Measurements from ENCODE around the gene MEP1A.
"Not testable (repeated sequence)": the region's sequence is repeated elsewhere in the genome, so short reads cannot be mapped to it uniquely, and the experiment has no call there.

The MEP1A gene

GRCh38 chr6:46793138-46793537 lies at the start of gene MEP1A:
Gene MEP1A (plus strand): TSS chr6:46793389. CDS start chr6:46793399, 10 bp downstream.
- no peak for DNase-seq

GRCh38 chr6:46743425-46744158 lies 49.6 kb upstream of the MEP1A start:
- no peak for DNase-seq

- DNase-seq, result not testable (repeated sequence)
These were observed 48.9 kb upstream of the MEP1A start for GRCh38 chr6:46744159-46744725.

GRCh38 chr6:46745973-46746372 lies 47.2 kb upstream of the MEP1A start:
- no peak for DNase-seq

- no peak for DNase-seq
These were observed 46.5 kb upstream of the MEP1A start, which contains the start of gene ANKRD66 for GRCh38 chr6:46746696-46747095. Gene ANKRD66 (plus strand): TSS chr6:46746933. CDS start chr6:46751949, 5,016 bp downstream.

- DNase-seq, result no peak
These were observed 44.2 kb upstream of the MEP1A start for GRCh38 chr6:46748940-46749503.

- no peak for DNase-seq
These were observed 43.5 kb upstream of the MEP1A start for GRCh38 chr6:46749731-46750130.

- no peak for DNase-seq
These were observed 41.5 kb upstream of the MEP1A start for GRCh38 chr6:46751658-46752057.

- DNase-seq, result no peak
These were observed 37.3 kb upstream of the MEP1A start for GRCh38 chr6:46755865-46756264.

GRCh38 chr6:46756469-46757213 lies 36.5 kb upstream of the MEP1A start:
- DNase-seq, result no peak

- no peak for DNase-seq
These were observed 36.0 kb upstream of the MEP1A start for GRCh38 chr6:46757214-46757596.

- no peak for DNase-seq
These were observed 34.0 kb upstream of the MEP1A start for GRCh38 chr6:46758960-46759753.

- DNase-seq, result no peak
These were observed 32.3 kb upstream of the MEP1A start for GRCh38 chr6:46760925-46761324.

- no peak for DNase-seq
These were observed 29.7 kb upstream of the MEP1A start for GRCh38 chr6:46763466-46763865.

GRCh38 chr6:46764280-46764679 lies 28.9 kb upstream of the MEP1A start:
- not testable (repeated sequence) for DNase-seq

- no peak for DNase-seq
These were observed 28.2 kb upstream of the MEP1A start for GRCh38 chr6:46764961-46765360.

GRCh38 chr6:46772016-46772415 lies 21.2 kb upstream of the MEP1A start:
- no peak for DNase-seq

- DNase-seq, result no peak
These were observed 20.4 kb upstream of the MEP1A start for GRCh38 chr6:46772762-46773161.

- no peak for DNase-seq
These were observed 19.9 kb upstream of the MEP1A start for GRCh38 chr6:46773201-46773855.

- not testable (repeated sequence) for DNase-seq
These were observed 18.5 kb upstream of the MEP1A start for GRCh38 chr6:46774736-46775135.

GRCh38 chr6:46776070-46776712 lies 17.0 kb upstream of the MEP1A start:
- DNase-seq, result no peak

All from DMS 273 treated with DMSO at 0.1 percent for 48 hours (cell line).